BE2C (cell line): Measurements from ENCODE around the gene C19orf33.

Source experiments
- DNase-seq: peaks from one replicate; pipeline ENCODE4 v3.0.0-alpha.2; 2020
- H3K27me3 ChIP-seq: fragments of 250-450 bp; sonication (Bioruptor Pico); 2 replicates; pipeline ENCODE4 v1.5.1; 2020; ENCODE audit warnings: mild to moderate bottlenecking
- H3K36me3 ChIP-seq: fragments of 250-450 bp; sonication (Bioruptor Pico); 2 replicates; pipeline ENCODE4 v1.5.1; 2020; ENCODE audit warnings: mild to moderate bottlenecking
- H3K4me1 ChIP-seq: fragments of 250-450 bp; sonication (Bioruptor Pico); 2 replicates; pipeline ENCODE4 v1.5.1; 2020
- H3K4me3 ChIP-seq: 2 replicates; pipeline ENCODE4 v1.5.1; 2011; ENCODE audit warnings: low read depth, low read length
- H3K9me3 ChIP-seq: fragments of 250-450 bp; sonication (Bioruptor Pico); 2 replicates; pipeline ENCODE4 v1.5.1; 2020
- TF ChIP-seq, protein P1 (sequence below): IDR thresholded peaks from 2 replicates; pipeline ENCODE4 v1.5.1; 2012; ENCODE audit warnings: mild to moderate bottlenecking, low read depth, low read length

Gene C19orf33

DNA sequence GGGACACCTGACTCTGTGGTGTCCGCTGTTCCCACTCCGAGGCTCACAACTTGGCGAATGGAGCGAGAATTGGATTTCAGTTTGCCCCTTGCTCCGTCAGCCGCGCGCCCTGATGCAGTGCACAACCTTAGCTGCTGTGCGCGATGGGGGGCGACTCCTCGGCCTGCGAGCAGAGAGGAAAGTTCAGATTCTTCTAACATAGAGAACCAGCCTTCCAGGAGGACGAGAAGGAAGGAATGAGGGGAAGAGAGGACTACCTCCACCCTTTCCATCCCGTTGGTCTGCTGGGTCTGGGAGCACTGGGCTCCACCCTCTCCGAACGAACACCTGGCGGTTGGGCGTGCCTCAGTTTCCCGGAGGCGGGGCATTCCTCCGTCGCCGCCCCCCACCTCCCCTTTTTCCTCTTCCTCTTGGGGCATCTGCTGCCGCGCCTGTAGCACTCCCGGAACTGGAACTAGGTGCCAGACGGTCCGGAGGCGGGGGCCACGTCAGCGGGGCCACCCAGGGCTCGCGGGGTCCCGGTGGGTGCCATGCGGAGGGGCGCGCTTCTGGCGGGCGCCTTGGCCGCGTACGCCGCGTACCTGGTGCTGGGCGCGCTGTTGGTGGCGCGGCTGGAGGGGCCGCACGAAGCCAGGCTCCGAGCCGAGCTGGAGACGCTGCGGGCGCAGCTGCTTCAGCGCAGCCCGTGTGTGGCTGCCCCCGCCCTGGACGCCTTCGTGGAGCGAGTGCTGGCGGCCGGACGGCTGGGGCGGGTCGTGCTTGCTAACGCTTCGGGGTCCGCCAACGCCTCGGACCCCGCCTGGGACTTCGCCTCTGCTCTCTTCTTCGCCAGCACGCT lies 15.6 kb downstream of the C19orf33 start, which contains the start of gene KCNK6:
Gene KCNK6, plus strand, starts transcription at position 425 of the 838 bp plus-strand sequence. Its CDS starts 106 bp downstream, at position 531.
- DNase-seq = no peak
- H3K9me3 ChIP-seq = no peaks in the 10 kb centered on the region
- TF ChIP-seq, protein P1, sequence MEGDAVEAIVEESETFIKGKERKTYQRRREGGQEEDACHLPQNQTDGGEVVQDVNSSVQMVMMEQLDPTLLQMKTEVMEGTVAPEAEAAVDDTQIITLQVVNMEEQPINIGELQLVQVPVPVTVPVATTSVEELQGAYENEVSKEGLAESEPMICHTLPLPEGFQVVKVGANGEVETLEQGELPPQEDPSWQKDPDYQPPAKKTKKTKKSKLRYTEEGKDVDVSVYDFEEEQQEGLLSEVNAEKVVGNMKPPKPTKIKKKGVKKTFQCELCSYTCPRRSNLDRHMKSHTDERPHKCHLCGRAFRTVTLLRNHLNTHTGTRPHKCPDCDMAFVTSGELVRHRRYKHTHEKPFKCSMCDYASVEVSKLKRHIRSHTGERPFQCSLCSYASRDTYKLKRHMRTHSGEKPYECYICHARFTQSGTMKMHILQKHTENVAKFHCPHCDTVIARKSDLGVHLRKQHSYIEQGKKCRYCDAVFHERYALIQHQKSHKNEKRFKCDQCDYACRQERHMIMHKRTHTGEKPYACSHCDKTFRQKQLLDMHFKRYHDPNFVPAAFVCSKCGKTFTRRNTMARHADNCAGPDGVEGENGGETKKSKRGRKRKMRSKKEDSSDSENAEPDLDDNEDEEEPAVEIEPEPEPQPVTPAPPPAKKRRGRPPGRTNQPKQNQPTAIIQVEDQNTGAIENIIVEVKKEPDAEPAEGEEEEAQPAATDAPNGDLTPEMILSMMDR = no peak
- H3K27me3 ChIP-seq = peaks cover 31% of the 10 kb centered on the region
- peaks cover 2% of the 10 kb centered on the region; the same call in 1 of the 2 replicates for H3K4me1 ChIP-seq
- H3K4me3 ChIP-seq = peak within 1 kb of the TSS; percentile 32
- H3K36me3 ChIP-seq = no peaks in the 10 kb centered on the region

DNA sequence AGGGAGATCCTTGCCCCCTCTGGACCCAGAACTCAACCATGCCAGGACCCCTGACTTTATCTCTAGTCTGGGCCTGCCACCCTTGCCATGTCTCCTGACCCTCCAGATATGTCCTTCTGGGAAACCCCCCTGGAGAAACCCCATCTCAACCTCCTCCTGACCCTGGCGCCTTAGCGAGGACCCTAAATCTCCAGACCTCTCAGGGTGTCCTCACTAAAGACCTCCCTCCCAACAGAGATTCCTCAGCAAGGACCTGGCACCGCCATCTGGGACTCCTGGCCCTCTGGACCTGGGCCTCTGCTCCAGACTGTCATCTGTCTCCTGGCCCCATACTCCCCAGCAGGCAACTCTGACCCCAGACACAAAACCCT lies 16.9 kb downstream of the C19orf33 start:
- Histone ChIP-seq H3K27me3 (peaks cover 31% of the 10 kb centered on the region), H3K9me3 (no peaks in the 10 kb centered on the region), H3K36me3 (no peaks in the 10 kb centered on the region), H3K4me3 (no peak overlapping the region), H3K4me1 (no peaks in the 10 kb centered on the region)
- TF ChIP-seq, protein P1 = no peak
- DNase-seq = no peak

DNA sequence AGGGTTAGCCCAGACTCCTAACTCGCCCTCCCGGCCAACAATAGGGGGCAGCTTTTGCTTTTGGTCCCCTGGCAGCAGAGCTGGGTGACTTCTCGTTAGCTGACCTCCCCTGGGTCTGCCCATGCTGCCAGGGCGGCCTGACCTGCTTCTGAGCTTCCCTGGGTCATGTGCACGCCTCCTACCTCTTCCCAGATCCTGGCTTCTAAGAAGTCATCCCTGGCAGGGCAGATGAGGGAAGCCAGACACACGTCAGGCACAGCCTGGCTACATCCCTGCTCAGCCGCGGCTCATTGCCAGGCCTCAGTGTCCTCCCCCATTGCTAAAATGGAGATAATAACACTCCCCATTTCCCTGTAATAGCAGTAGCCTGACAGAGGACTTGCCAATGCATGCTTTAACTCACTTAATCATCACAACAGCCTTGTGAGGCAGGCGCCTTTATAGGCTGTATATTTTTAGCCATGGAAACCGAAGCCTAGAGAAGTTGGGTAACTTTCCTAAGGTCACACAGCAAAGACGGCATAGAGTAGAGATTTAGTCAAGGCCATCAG lies 17.7 kb downstream of the C19orf33 start:
- H3K9me3 ChIP-seq = no peaks in the 10 kb centered on the region
- DNase-seq = peak; percentile 31
- TF ChIP-seq, protein P1 = no peak
- peaks cover 30% of the 10 kb centered on the region for H3K27me3 ChIP-seq
- no peak overlapping the region for H3K4me3 ChIP-seq
- H3K4me1 ChIP-seq = no peaks in the 10 kb centered on the region
- H3K36me3 ChIP-seq = no peaks in the 10 kb centered on the region

DNA sequence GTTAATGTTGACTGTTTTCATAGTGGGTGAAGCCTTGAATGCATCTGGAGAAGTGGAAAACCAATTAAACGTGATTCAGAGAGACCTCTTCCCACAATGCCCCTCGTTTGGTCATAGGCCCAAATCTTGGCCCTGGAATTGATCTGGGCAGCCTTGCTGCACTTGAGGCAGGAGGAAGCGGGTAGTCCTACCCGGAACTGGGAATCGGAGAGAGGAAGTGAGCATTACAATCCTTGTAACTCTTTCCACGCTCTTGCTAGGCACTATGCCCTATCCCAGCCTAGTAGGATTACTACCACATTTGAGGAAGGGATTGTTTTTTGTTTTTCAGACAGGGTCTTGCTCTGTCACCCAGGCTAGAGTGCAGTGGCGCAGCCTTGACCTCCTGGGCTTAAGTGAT lies 19.2 kb downstream of the C19orf33 start:
- TF ChIP-seq, protein P1 = no peak
- H3K9me3 ChIP-seq = no peaks in the 10 kb centered on the region
- H3K4me3 ChIP-seq = no peak overlapping the region
- no peaks in the 10 kb centered on the region for H3K4me1 ChIP-seq
- peaks cover 25% of the 10 kb centered on the region for H3K27me3 ChIP-seq
- H3K36me3 ChIP-seq = no peaks in the 10 kb centered on the region
- no peak for DNase-seq

DNA sequence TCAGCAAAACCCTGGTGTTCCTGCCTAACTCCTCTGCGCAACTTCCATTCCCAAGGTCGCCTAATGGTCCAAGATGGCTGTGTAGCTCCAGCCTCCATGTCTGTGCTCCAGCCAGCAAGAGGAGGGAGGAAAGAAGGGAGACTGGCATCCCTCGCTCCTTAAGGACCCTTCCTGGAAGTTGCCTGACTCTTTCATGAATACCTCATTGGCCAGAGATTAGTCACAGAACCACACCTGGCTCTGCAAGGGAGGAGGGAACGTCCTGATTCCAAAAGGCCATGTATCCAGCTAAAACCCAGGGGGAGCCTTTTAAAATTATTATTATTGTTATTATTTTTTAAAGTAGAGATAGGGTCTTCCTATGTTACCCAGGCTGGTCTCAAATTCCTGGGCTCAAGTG lies 20.4 kb downstream of the C19orf33 start:
- H3K27me3 ChIP-seq = peaks cover 14% of the 10 kb centered on the region
- H3K4me1 ChIP-seq = no peaks in the 10 kb centered on the region
- no peak for DNase-seq
- H3K36me3 ChIP-seq = no peaks in the 10 kb centered on the region
- no peak overlapping the region for H3K4me3 ChIP-seq
- TF ChIP-seq, protein P1 = no peak
- H3K9me3 ChIP-seq = no peaks in the 10 kb centered on the region

DNA sequence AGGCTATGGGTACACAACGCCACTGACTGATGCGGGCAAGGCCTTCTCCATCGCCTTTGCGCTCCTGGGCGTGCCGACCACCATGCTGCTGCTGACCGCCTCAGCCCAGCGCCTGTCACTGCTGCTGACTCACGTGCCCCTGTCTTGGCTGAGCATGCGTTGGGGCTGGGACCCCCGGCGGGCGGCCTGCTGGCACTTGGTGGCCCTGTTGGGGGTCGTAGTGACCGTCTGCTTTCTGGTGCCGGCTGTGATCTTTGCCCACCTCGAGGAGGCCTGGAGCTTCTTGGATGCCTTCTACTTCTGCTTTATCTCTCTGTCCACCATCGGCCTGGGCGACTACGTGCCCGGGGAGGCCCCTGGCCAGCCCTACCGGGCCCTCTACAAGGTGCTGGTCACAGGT lies 22.5 kb downstream of the C19orf33 start:
- H3K36me3 ChIP-seq = no peaks in the 10 kb centered on the region
- H3K27me3 ChIP-seq = no peaks in the 10 kb centered on the region
- TF ChIP-seq, protein P1 = no peak
- H3K4me3 ChIP-seq = no peak overlapping the region
- no peaks in the 10 kb centered on the region for H3K9me3 ChIP-seq
- no peak for DNase-seq
- H3K4me1 ChIP-seq = no peaks in the 10 kb centered on the region
